Stomach (tissue), 9 donors: ENCODE data around the gene PRDM5. TPM values are rescaled to one million over a fixed set of nuclear protein-coding genes. Genes with fewer than 3 reads are reported as not detected.

ENCODE experiments used
- DNase-seq, 2 donors: peaks; one replicate each; pipeline versions ENCODE4 v3.0.0 to v3.0.0-alpha.2; 2013 to 2019
- H3K27ac ChIP-seq, 5 donors: fragments of 200-600 bp in 4 of 5; sonication (generic) in 4 of 5; one replicate each; pipeline ENCODE4 v1.5.1; 2013 to 2019; ENCODE audit warnings: mild to moderate bottlenecking in 1 of 5, moderate library complexity in 1 of 5
- H3K27me3 ChIP-seq, 3 donors: fragments of 200-600 bp; sonication (generic); one replicate each; pipeline ENCODE4 v1.5.1; 2017 to 2019; ENCODE audit warnings: mixed run types in 1 of 3
- H3K36me3 ChIP-seq, 4 donors: fragments of 200-600 bp; sonication (generic); 1 replicate in 3 of 4; 2 replicates in 1 of 4; pipeline ENCODE4 v1.5.1; 2016 to 2019
- H3K4me1 ChIP-seq, 4 donors: fragments of 200-600 bp; sonication (generic); one replicate each; pipeline ENCODE4 v1.5.1; 2016 to 2019
- H3K4me3 ChIP-seq, 4 donors: fragments of 200-600 bp; sonication (generic) in 3 of 4; one replicate each; pipeline ENCODE4 v1.5.1; 2016 to 2019; ENCODE audit warnings: mild to moderate bottlenecking in 1 of 4
- H3K9me3 ChIP-seq, 4 donors: fragments of 200-600 bp; sonication (generic); one replicate each; pipeline ENCODE4 v1.5.1; 2016 to 2019
- EP300 ChIP-seq: sonication (generic); formaldehyde crosslinking; IDR thresholded peaks from one replicate; pipeline ENCODE4 v1.6.1; 2017; ENCODE audit warnings: antibody characterized with exemption
- POLR2A ChIP-seq, 4 donors: fragments of 450-650 bp; IDR thresholded peaks; one replicate each; pipeline ENCODE4 v1.6.1; 2016; ENCODE audit warnings: antibody characterized with exemption in 4 of 4, control low read depth in 2 of 4, mild to moderate bottlenecking in 1 of 4, moderate library complexity in 1 of 4
- POLR2AphosphoS5 ChIP-seq, 3 donors: sonication (generic); formaldehyde crosslinking; IDR thresholded peaks; one replicate each; pipeline ENCODE4 v1.6.1; 2016; ENCODE audit warnings: antibody characterized with exemption in 3 of 3
- WGBS, 5 donors: extraction: QIAGEN DNeasy Blood & Tissue Kit in 3 of 5; methylation state at CpG; one replicate each; pipeline versions ENCODE4 v1.1.5 to v1.1.7; 2013 to 2018; 5-methylcytosine and 5-hydroxymethylcytosine counted together
- intact Hi-C: fragments of 100-400 bp; cut with DNase I; formaldehyde crosslinking; loops from one replicate; pipeline ENCODE4 v1.15.1; 2023; ENCODE audit warnings: low total_unique reads
- polyA plus RNA-seq, 3 donors: library from polyadenylated mRNA; stranded (reverse); fragments of 200-250 nt; gene quantifications; one replicate each; pipeline ENCODE4 v1.2.3, GENCODE V29; 2013
- total RNA-seq, 5 donors: library from RNA; depleted of rRNA; stranded (reverse); fragments of >200 nt; gene quantifications; one replicate each; pipeline versions ENCODE4 v1.1.0 to v1.2.3, GENCODE V29; 2014 to 2016
- TF ChIP-seq, protein P1 (sequence below), 7 experiments: fragments of 450-650 bp in 4 of 7; fragments of 200-600 bp in 3 of 7; sonication (generic) in 3 of 7; IDR thresholded peaks; one replicate each; pipeline ENCODE4 v1.5.1; 2016 to 2019; ENCODE audit warnings: antibody characterized with exemption in 7 of 7, control low read depth in 2 of 7, mild to moderate bottlenecking in 1 of 7
- donor health status: healthy with polysubstance abuse.
- donor health status: Bipolar disorder and iron deficiency.
- donor health status: healthy.

The PRDM5 gene
- total and polyA plus RNA-seq, 8 donors: 1.5 to 64.7 (median 10.7) TPM

DNA sequence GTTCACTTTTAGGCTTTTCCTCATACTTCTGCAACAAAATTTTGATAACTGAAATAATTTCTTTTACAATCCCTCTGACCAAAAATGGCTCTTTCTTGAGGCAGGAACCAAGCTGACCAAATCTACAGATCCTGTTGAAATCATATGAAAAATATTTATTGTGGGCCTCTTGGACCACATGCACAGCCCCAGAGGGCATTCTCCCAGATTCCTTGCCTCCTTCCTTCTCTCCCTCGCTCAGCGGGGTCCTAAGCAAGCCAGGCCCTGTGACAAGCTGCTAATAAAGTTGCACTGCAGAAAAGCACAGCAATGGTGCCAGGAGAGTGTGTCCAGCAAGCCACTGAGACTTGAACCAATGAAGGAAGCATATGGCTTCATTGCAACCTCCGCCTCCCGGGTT, 40.7 kb downstream of the PRDM5 start:
- WGBS, 5 donors: 95 to 99% (median 98%) methylated on average over 4 of the region's 4 CpGs
- Histone ChIP-seq H3K27me3 (no peaks in the 10 kb centered on the region), H3K9me3 (no peaks in the 10 kb centered on the region), H3K4me1 (no peaks in the 10 kb centered on the region), H3K36me3 (peaks cover 0 to 6% (median 4%) of the 10 kb centered on the region in 4 donors), H3K4me3 (no peak overlapping the region), H3K27ac (no peak overlapping the region)
- no peak for TF ChIP-seq POLR2AphosphoS5 (IDR thresholded peaks at IDR 0.05)
- TF ChIP-seq, protein P1, sequence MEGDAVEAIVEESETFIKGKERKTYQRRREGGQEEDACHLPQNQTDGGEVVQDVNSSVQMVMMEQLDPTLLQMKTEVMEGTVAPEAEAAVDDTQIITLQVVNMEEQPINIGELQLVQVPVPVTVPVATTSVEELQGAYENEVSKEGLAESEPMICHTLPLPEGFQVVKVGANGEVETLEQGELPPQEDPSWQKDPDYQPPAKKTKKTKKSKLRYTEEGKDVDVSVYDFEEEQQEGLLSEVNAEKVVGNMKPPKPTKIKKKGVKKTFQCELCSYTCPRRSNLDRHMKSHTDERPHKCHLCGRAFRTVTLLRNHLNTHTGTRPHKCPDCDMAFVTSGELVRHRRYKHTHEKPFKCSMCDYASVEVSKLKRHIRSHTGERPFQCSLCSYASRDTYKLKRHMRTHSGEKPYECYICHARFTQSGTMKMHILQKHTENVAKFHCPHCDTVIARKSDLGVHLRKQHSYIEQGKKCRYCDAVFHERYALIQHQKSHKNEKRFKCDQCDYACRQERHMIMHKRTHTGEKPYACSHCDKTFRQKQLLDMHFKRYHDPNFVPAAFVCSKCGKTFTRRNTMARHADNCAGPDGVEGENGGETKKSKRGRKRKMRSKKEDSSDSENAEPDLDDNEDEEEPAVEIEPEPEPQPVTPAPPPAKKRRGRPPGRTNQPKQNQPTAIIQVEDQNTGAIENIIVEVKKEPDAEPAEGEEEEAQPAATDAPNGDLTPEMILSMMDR (IDR thresholded peaks at IDR 0.05): no peak
- TF ChIP-seq EP300: no peak
- no peak for TF ChIP-seq POLR2A (IDR thresholded peaks at IDR 0.05)
- no peak for DNase-seq
- intact Hi-C loops: no loop called here

DNA sequence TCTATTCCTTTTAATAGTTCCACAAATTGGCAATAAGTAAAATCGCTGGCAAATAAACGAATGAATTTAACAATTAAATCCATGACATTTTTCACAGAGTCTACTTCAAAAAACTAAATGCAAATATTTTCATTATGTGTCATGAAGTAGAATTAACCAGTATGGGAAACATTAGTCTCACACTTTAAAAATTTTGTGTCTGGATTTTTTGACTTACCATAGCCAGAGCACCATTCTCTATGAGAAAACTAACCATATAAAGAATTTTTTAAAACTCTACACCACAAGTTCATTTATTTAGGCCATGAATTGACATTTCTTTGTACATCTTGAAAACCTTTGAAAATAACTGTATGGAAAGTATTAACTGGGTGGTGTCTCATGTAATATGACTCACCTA, 41.2 kb downstream of the PRDM5 start:
- intact Hi-C loops: no loop called here
- 91 to 98% (median 96%) methylated on average over 2 of the region's 2 CpGs for WGBS, 5 donors
- Histone ChIP-seq H3K27ac (no peak overlapping the region), H3K9me3 (no peaks in the 10 kb centered on the region), H3K36me3 (peaks cover 0 to 6% (median 4%) of the 10 kb centered on the region in 4 donors), H3K4me1 (no peaks in the 10 kb centered on the region), H3K27me3 (no peaks in the 10 kb centered on the region), H3K4me3 (no peak overlapping the region)
- no peak for TF ChIP-seq EP300
- TF ChIP-seq, protein P1 (IDR thresholded peaks at IDR 0.05): no peak
- TF ChIP-seq POLR2A (IDR thresholded peaks at IDR 0.05): no peak
- TF ChIP-seq POLR2AphosphoS5 (IDR thresholded peaks at IDR 0.05): no peak
- no peak for DNase-seq

DNA sequence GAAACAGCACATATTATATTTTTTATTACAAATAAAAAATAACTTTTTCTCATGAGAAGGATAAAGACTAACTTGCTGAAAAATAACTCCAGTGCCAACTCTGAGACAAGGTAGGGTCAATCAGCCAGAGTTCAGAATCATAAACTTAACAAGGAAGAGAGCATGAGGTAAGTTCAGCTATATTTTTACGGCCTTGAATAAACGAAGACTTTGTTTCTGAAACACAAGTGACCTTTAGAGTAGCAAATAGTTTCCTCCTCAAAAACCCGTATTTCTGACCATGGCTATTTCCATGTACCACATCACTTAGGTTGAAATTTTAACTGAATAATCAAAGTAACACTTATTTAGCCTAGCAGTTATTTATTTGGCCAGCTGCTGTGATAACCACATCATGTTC, 45.5 kb downstream of the PRDM5 start:
- WGBS, 5 donors: 52 to 67% (median 63%) methylated on average over 3 of the region's 3 CpGs
- intact Hi-C loops: no loop called here
- Histone ChIP-seq H3K4me1 (peaks cover 0 to 7% (median 2%) of the 10 kb centered on the region in 4 donors), H3K27ac (no peak overlapping the region), H3K36me3 (peaks cover 0 to 4% (median 3%) of the 10 kb centered on the region in 4 donors), H3K4me3 (no peak overlapping the region), H3K9me3 (no peaks in the 10 kb centered on the region), H3K27me3 (no peaks in the 10 kb centered on the region)
- TF ChIP-seq, protein P1 (IDR thresholded peaks at IDR 0.05): no peak
- TF ChIP-seq POLR2AphosphoS5 (IDR thresholded peaks at IDR 0.05) (no peak), EP300 (no peak), POLR2A (IDR thresholded peaks at IDR 0.05) (no peak)
- DNase-seq: no peak

DNA sequence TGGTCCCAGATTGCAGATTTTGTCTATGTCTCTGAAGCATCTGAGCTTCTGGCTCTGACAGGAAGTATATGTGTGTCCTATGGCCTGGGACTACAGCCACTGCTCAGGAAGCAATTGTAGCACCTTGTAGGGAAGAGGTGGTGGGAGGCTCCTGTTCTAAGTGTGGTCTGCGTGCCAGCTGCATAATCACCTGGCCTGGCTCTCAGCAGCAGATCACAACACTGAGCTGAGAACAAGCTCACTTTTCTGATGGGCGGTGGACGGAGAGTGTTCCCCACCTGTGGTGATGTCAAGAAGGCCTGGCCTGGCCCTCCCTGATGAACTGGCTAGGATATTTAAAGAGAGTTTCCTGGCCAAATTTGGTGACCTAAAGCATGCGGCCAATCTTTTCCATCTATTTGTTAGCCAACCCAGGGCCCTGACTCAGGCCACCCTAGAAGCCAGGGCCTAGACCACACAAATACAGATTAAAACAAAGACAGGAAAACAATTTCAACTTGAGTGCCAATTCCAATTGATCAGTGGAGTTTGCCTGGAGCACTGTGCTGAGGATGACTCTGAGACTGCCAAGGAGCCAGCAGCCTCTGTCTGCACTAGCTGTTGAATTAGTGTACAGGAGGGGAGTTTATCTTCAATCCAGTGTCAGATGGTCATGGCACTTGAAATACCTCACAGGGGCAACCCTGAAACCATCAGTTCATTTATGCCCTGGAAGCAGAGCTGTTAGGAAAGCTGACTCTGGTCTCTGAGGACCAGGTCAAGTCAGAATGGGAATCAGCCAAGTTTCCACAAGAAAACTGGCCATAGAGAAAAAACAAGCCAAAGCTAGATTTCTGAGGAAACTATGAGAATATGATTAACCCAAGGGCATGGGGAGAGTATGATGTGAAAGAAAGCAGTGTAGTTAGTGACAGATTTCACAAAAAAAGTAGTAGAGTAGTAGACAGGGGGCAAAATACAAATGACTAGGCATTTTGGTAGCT, 47.4 kb downstream of the PRDM5 start:
- intact Hi-C loops: no loop called here
- Histone ChIP-seq H3K9me3 (no peaks in the 10 kb centered on the region), H3K4me3 (no peak overlapping the region), H3K4me1 (peaks cover 0 to 9% (median 2%) of the 10 kb centered on the region in 4 donors), H3K27me3 (no peaks in the 10 kb centered on the region), H3K27ac (no peak overlapping the region), H3K36me3 (no peaks in the 10 kb centered on the region)
- TF ChIP-seq POLR2A (IDR thresholded peaks at IDR 0.05): no peak
- TF ChIP-seq EP300: no peak
- TF ChIP-seq POLR2AphosphoS5 (IDR thresholded peaks at IDR 0.05): no peak
- TF ChIP-seq, protein P1 (IDR thresholded peaks at IDR 0.05): no peak
- no peak for DNase-seq
- 85 to 91% (median 90%) methylated on average over 3 to 4 of the region's 4 CpGs for WGBS, 5 donors
